Measurements from ENCODE around the gene ZCCHC8.
"Not testable (repeated sequence)": the region's sequence is repeated elsewhere in the genome, so short reads cannot be mapped to it uniquely, and the experiment has no call there.

Gene ZCCHC8

DNA sequence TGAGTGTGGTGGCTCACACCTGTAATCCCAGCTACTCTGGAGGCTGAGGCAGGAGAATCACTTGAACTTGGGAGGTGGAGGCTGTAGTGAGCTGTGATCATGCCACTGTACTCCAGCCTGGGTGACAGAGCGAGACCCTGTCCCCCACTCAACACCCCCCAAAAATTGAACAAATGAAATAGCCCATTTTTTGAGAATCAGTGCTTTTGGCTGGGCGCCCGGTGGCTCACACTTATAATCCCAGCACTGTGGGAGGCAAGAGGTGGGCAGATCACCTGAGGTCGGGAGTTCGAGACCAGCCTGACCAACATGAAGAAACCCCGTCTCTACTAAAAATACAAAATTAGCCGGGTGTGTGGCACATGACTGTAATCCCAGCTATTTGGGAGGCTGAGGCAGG lies 30.2 kb downstream of the ZCCHC8 start:
- not testable (repeated sequence) for DNase-seq

DNA sequence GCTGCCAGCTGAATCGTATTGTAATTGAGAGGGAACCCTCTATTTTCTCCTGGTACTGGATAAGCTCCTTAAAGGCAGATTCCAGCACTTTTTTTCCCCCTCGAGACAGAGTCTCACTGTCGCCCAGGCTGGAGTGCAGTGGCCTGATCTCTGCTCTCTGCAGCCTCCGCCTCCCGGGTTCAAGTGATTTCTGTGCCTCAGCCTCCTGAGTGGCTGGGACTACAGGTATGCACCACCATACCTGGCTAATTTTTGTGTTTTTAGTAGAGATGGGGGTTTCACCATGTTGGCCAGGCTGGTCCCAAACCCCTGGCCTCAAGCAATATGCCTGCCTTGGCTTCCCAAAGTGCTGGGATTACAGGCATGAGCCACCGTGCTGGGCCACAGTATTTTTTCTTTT lies 30.9 kb downstream of the ZCCHC8 start:
- DNase-seq, result not testable (repeated sequence)

DNA sequence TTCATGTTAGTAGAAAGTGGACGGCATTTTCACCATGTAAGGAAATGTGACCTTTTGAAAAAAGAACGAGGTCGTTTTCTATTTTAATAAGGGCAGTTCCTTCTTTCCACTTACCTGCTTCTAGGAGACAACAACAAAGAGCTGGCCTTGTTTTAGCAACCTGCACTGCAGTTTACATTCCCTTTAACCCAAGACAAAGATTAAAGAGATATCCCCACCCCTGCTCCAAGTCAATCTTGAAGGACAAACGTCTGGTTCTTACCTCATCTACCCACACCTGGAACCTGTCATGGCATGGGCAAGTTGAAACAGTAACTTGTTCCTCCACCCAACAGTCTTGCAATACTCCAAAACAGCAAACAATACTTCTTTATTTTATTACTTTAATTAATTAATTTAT lies 32.7 kb downstream of the ZCCHC8 start:
- DNase-seq, result no peak

DNA sequence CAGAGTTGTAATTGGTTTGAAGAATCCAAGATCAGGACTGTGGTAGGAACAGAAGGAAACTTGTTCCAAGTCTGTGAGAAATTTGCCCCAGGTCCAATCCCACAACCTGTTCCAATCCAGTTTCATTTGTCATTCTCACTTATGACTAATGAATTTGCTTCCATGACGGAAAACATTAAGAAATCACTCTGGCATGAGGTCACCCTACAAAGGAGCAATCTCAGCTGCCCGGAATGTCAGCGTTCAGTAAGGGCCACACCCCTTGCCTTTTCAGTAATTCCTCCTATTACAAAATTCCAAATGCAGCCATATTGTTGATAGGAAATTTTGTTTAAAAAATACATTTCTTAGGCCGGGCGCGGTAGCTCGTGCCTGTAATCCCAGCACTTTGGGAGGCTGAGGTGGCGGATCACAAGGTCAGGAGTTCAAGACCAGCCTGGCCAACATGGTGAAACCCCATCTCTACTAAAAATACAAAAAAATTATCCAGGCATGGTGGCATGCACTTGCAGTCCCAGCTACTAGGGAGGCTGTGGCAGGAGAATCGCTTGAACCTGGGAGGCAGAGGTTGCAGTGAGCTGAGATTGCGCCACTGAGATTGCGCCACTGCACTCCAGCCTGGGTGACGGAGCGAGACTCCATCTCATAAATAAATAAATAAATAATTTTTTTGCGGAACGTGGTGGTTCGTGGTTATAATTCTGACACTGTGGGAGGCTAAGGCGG lies 36.3 kb downstream of the ZCCHC8 start:
- DNase-seq, result not testable (repeated sequence)

DNA sequence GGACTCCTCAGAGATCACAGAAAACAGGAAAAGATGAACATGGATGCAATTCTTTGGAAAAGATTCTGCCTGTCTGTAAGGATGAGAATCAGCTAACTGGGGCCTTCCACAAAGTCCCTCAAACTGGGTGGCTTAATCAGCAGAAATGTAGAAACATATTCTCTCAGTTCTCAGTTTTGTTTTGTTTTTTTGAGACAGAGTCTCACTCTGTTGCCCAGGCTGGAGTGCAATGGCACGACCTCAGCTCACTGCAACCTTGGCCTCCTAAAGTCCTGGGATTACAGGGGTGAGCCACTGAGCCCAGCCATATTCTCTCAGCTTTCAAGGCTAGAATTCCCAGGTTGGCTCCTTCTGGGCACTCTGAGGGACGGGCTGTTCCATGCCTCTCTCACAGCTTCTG lies 40.1 kb downstream of the ZCCHC8 start:
- no peak for DNase-seq

DNA sequence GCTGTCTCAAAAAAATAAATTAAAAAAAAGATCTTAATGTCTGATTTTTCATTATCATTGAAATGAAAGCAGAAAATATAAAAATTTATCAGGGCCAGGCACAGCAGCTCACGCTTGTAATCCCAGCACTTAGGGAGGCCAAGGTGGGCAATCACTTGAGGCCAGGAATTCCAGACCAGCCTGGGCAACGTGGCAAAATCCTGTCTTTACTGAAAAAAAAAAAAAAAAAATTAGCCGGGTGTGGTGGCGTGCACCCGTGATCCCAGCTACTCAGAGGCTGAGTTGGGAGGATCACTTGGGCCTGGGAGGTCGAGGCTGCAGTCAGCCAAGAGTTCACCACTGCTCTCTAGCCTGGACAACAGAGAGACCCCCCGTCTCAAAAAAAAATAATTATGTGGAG lies 40.7 kb downstream of the ZCCHC8 start:
- DNase-seq, result no peak

DNA sequence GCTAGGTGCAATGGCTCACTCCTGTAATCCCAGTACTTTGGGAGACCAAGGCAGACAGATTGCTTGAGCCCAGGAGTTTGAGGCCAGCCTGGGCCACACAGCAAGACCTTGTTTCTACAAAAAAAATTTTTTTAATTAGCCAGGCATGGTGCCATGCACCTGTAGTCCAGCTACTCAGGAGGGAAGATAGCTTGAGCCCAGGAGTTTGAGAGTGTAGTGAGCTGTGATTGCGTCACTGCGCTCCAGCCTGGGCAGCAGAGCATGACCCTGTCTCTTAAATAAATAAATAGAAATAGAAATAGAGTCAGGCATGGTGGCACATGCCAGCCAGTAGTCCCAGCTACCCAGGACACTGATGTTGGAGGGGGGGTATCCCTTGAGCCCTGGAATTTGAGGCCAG lies 41.5 kb downstream of the ZCCHC8 start:
- DNase-seq, result no peak

DNA sequence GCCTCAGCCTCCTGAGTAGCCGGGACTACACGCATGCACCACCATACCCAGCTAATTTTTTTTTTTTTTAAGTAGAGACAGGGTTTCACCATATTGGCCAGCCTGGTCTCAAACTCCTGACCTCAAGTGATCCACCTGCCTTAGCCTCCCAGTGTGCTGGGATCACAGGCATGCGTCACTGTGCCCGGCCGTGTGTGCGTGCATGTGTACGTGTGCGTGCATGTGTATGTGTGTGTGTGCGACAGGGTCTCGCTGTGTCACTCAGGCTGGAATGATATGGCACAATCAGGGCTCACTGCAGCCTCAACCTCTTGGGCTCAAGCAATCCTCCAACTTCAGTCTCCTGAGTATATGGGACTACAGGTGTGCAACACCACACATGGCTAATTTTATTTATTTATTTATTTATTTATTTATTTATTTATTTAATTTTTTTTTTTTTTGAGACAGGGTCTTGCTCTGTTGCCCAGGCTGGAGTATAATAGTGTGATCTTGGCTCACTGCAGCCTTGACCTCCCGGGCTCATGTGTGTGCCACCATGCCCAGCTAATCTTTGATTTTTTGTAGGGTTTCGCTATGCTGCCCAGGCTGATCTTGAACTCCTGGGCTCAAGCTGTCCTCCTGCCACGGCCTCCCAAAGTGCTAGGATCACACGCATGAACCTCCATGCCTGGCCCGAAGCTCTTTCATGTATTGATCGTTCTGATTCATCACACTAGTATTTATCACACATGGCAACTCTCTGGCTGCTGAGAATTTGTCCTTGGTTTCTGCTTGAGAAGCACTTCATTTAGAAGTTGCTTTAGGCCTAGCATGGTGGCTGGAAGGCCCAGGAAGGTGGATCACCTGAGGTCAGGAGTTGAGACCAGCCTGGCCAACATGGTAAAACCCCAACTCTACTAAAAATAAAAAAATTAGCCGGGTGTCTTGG lies 42.4 kb downstream of the ZCCHC8 start:
- no peak for DNase-seq

DNA sequence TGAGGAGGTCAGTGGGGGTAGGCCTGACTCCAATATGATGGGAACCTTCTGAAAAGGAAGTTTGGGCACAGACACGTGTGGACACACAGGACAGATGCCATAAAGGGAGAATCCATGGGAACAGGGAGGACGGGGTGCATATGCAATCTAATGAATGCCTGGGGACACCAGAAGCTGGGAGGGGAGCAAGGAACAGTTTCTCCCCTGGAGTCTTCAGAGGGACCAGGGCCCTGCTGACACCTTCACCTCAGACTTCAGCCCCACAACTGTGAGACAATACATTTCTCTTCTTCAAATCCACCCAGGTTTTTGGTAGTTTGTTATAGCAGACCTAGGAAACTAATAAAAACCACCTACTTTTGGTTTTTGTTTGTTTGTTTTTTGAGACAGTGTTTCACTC lies 43.1 kb downstream of the ZCCHC8 start:
- no peak for DNase-seq

DNA sequence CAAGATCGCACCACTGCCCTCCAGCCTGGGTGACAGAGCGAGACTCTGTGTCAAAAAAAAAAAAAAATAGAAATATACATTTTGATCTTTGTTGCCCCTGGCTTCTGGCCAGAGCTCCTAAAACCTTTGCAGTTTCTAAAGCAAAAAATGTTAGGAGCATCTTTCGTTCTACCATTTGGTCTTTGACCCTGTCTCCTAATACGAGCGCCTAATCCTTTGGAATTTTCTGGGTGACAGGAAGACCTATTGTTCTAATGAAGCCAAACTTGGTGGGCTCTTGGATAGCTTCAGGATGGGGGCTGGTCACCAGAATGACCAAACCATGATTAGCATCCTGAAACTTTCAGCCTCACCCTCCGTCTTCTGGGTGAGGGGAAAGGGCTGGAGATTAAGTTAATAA lies 46.0 kb downstream of the ZCCHC8 start:
- no peak for DNase-seq

DNA sequence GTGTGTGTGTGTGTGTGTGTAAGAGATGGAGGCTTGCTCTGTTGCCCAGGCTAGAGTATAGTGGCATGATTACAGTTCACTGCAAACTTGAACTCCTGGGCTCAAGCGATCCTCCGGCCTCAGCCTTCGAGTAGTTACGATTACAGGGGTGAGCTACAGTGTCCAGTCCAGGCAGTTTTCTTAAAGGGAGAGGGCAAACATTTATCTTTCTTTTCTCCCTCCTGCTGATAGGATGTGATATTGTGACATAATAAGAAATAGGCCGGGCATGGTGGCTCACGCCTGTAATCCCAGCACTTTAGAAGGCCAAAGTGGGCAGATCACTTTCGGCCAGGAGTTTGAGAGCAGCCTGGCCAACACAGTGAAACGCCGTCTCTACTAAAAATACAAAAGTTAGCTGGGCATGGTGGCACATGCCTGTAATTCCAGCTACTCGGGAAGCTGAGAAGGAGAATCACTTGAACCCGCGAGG lies 46.4 kb downstream of the ZCCHC8 start:
- no peak for DNase-seq

DNA sequence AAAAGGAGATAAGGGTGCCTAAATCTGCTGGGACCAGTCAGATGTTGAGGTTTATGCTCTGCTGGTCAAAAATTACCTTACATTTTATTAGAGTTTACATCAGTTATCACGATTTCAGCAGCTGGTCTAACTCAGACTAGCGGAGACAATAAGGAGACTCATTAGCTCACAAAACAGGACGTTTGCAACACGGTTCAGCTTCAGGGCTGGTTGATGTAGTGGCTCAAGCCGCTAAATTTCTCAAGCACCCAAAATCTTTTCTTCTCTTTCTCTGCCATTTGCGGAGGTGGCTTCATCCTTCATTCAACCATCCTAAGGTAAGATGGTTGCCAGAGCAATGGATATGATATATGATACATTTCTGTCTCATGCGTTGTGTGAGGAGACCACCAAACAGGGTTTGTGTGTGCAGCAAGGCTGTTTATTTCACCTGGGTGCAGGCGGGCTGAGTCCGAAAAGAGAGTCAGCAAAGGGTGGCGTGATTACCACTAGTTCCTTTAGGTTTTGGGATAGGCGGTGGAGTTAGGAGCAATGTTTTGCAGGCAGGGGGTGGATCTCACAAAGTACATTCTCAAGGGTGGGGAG lies 47.9 kb downstream of the ZCCHC8 start:
- no peak for DNase-seq

DNA sequence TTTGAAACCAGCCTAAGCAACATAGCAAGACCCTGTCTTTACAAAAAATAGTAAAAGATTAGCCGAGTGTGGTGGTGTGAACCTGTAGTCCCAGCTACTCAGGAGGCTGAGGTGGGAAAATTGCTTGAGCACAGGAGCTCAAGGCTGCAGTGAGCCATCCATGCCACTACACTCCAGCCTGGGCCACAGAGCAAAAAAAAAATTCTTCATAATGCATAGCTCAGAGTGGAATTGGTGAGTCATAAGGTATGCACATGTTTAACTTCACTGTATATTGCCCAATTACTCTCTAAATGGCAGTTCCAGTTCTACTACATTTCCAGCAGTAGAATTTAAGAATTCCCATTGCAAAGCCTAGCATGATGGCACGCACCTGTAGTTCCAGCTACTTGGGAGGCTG lies 51.4 kb downstream of the ZCCHC8 start:
- no peak for DNase-seq

DNA sequence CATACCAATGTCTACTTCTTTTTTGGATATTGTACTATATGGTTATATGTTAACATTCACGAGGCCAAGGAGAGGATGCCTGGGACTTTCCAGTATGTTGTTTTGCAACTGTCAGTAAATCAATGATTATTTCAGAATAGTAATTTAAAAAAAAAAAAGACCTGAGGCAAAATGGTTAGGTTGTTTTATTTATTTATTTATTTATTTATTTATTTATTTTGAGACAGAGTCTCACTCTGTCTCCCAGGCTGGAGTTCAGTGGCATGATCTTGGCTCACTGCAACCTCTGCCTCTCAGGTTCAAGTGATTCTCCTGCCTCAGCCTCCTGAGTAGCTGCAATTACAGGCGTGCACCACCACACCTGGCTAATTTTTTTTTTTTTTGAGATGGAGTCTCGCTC lies 52.9 kb downstream of the ZCCHC8 start:
- DNase-seq, result not testable (repeated sequence)

DNA sequence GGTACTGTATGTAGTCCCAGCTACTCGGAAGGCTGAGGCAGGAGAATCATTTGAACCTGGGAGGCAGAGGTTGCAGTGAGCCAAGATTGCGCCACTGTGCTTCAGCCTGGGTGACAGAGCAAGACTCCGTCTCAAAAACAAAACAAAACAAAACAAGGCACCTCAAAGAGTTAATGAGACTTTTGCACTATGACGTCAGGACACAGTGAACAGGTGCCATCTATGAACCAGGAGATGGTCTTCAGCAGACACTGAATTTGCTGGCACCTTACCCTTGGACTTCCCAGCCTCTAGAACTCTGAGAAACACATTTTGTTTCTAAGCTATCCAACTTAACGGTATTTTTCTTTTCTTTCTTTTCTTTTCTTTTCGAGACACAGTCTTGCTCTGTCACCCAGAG lies 54.3 kb downstream of the ZCCHC8 start:
- not testable (repeated sequence) for DNase-seq

DNA sequence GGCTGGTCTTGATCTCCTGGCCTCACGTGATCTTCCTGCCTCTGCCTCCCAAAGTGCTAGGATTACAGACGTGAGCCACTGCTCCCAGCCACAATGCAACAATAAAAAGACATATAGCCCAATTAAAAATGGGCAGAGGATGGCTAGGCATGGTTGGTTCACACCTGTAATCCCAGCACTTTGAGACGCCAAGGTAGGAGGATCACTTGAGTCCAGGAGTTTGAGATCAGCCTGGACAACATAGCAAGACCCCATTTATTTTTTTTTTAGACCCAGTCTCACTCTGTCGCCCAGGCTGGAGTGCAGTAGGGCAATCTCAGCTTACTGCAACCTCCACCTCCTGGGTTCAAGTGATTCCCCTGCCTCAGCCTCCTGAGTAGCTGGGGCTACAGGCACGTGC lies 56.7 kb downstream of the ZCCHC8 start:
- DNase-seq, result not testable (repeated sequence)

DNA sequence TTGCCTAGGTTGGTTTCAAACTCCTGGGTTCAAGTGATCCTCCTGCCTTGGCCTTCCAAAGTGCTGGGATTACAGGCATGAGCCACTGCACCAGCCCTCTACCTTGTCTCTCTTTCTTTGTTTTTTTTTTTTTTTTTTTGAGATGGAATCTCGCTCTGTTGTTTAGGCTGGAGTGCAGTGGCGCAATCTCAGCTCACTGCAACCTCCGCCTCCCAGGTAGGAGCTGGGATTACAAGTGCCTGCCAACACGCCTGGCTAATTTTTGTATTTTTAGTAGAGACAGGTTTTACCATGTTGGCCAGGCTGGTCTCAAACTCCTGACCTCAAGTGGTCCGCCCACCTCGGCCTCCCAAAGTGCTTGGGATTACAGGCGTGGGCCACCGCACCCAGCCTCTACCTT lies 61.9 kb downstream of the ZCCHC8 start:
- DNase-seq, result not testable (repeated sequence)

DNA sequence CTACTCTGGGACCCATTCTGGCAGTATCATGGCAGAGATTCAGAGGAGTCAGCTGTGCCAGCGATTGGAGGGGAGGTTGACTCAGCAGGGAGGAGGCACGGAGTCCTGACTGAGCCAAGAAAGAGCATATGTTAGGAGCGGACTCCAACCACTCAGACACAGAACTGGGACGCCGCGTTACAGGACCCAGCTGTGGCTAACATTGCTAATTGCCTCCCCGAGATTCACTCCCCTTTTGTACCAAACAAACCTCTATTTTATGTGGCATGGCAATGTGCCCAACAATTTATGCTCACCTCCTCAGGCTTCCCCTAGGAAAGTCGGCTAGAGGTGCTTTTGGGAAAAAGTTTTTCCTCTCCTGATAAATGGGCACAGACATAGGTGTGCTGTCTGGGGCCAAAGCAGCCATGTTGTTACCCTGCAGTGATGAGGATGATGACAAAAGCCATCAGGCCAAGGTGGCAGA lies 63.0 kb downstream of the ZCCHC8 start:
- DNase-seq, result no peak

DNA sequence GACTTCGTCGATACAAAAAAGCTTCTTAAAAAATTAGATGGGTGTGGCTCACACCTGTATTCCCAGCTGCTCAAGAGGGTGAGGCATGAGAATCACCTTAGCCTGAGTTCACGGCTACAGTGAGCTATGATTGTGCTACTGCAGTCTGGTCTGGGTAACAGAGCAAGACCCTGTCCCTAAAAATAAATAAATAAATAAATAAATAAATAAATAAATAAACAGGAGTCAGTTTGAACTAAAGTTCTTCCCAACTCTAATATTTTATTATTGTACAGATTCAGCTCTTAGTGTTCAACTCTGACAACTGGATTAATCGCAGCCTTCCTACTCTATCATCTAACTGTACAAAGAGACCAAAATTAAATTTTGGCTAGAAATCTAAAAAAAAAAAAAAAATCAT lies 65.5 kb downstream of the ZCCHC8 start:
- no peak for DNase-seq

DNA sequence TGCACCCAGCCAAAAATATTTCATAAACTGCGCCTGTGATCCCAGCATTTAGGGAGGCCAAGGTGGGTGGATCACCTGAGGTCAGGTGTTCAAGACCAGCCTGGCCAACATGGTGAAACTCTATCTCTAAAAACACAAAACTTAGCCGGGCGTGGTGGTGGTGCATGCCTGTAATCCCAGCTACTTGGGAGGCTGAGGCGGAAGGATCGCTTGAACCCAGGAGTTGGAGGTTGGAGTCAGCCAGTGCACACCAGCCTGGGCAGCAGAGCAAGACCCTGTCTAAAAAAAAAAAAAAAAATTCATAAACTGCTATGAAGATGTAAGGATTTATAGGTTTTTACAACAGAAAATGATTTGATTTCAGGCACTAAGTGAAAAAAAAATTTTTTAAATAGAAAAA lies 71.7 kb downstream of the ZCCHC8 start:
- DNase-seq, result not testable (repeated sequence)

DNA sequence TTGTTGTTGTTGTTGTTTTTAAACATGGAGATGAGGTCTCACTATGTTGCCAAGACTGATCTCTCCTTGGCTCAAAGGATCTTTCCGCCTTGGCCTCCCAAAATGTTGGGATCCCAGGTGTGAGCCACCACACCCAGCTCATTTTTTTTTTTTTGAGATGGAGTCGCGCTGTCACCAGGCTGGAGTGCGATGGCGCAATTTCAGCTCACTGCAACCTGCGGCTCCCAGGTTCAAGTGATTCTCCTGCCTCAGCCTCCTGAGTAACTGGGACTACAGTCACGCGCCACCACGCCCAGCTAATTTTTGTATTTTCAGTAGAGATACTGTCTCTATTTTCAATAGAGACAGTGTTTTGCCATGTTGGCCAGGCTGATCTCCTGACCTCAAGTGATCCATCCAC lies 73.3 kb downstream of the ZCCHC8 start:
- no peak for DNase-seq

DNA sequence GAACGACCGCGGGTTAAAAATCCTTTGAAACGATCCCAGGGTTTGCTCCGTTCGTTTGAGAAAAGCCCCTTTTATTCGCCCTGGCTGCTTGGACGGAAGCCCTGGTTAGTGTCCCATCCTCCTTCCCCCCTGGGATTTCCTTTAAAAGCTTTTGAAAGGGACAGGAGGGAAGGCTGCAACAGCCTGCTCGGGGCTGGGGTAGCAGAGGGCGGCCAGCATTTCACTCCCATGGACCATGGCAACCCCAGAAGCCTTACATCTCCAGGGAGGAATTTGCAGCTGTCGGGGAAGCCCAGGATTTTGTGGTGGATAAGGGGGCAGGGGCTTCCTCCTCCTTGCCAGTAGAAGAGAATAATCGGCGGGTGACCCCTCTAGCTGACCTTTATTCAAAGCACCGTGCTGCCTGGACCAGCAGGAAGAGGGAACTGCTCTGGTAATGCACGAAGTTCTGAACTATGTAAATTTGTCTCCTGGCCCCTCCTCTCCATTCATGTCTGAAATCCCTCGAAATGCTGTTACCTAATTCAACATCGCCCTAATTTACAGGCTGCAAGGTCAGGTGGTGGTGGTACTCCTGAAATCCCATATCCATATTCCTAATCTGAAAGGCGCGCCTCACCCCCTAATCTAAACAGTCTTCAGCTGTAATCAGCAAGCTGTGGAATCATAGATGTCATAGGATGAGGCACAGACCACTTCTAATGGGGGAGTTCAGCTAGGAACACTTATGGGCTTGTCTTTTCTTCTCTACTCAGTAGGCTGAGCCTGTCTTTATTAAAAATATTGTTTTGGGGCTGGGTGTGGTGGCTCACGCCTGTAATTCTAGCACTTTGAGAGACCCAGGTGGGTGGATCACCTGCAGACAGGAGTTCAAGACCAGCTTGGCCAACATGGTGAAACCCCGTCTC lies 77.2 kb downstream of the ZCCHC8 start:
- peak; percentile 67 for DNase-seq
